ENCODE data around the gene SLC39A13.

The SLC39A13 gene

DNA sequence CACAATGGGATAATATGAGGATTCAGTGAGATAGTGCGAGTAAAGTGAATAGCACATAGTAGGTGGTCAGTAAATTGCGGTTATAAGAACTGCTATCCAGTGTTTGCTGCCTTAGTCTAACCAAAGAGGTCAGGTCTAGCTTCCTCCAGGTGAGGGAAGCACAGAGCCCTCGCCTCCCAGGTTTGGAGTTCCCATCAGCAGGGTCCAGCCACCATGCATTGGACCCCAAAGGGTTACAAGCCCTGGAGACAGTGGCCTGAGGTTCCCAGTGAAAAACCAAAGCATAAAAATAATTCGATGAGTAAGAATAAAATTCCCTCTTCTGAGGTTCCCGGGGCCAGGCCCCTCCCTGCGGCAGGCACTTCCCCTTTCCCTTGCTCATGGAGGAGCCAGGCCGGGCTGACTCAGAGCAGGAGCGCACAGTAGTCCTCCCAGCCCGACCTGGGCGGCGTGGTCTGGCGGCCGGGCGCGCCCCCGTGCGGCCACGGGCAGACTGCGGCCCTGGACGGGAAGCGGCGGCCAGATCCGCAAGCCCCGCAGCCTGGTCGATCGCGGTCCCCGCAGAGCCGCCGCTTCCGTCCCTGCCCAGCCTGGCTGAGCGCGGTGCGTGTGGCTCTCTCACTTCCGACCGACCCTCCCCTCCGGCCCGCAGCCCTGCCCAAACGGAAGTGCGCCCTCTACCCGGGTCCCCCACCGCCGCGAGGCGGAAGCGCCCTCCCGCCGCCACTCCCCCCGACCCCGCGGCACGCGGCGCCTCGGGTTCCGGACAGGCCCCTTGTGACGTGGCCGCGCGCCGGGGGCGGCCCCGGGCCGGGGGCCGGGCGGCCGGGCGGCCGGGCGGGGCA, at the start of gene SLC39A13:
TSS of gene SLC39A13 (plus strand) at position 845 of the 845 bp plus-strand sequence. CDS start 1,505 bp downstream, outside the sequence.
- DNase-seq, result peak; percentile 82

- no peak for DNase-seq
Observed at GRCh38 chr11:47358731-47359051, 49.7 kb upstream of the SLC39A13 start.

- DNase-seq, result no peak
Observed at GRCh38 chr11:47359162-47359561, 49.2 kb upstream of the SLC39A13 start.

DNA sequence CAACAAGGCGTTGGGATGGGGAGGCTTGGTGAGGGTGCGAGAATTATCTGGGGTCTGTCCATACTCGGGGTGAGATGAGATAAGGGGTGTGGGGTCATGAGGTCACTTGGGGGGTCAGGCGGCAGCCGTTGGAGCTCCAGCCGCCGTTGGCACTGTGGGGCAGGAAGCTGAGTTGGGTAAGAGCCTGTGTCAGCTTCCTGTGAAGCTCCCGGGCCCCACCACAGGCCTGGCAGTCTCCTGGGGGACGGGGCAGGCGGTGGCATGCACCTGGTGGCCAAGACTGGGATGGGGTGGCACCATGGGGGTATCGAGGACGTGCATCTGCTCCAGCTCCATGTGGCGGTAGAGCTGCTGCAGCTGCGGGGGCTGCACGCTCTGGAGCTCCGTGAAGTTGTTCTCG, 48.8 kb upstream of the SLC39A13 start:
- no peak for DNase-seq

GRCh38 chr11:47360341-47360740, 48.0 kb upstream of the SLC39A13 start:
- DNase-seq, result no peak

DNA sequence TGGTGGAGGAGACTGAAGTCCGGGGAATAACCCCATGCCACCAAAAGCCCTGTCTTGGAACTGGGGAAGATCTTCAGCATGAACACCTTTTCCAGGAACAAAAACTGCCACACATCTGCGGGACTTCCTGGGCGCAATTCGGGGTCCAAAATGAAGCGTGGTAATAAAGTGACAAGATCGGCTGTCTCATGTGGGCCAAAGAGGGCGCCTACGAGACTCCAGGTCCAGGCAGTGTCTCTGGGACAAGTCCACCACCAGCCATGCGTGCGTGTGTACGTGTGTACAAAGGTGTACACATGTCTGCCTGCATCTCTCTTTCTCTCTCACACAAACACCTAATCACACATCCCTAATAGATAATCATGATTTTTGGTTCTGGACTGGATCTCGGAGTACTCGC, 47.0 kb upstream of the SLC39A13 start:
- no peak for DNase-seq

DNA sequence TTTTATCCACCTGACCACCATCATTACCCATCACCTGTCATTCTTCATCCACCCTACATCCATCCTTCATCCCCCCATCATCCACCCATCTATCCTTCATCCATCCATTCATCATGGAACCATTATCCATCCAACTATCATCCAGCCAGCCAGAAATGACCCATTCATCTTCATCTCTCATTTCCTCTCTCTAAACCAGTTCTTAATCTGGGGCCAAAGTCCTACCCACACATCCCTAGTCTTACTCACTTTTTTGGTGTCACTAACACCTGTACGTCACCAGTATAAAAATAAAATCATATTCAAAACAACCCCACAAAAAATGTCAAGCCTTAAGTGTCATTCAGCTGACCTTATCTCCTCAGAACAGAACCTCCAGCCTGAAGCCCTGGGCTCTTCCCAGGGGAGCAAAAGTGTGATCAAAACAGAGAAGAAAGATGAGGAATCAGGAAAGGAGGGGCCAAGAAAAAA, 42.3 kb upstream of the SLC39A13 start:
- DNase-seq, result no peak

GRCh38 chr11:47369676-47370075, 38.7 kb upstream of the SLC39A13 start:
- DNase-seq, result no peak

DNA sequence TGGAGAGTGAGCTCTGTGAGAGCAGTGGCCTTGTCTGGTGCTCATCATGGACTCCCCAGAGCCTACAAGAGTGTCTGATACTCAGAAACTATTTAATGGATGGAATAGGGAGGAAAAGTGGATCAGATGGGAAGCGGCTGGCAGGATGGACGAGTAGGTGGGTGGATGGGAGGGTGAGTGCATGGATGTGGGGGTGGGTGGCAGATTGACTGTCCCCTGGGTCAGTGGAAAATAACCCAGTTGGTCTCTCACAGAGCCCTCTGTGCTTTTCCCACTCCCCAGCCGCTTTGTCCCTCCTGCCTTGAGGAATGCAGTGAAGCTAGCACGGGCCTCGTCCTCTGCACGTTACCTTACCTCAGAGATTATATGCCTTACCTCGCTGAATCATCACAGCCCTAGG, 36.0 kb upstream of the SLC39A13 start:
- DNase-seq, result no peak

GRCh38 chr11:47373876-47374719, 34.3 kb upstream of the SLC39A13 start:
- peak; percentile 4 for DNase-seq

- no peak for DNase-seq
Observed at GRCh38 chr11:47374720-47375019, 33.7 kb upstream of the SLC39A13 start.

DNA sequence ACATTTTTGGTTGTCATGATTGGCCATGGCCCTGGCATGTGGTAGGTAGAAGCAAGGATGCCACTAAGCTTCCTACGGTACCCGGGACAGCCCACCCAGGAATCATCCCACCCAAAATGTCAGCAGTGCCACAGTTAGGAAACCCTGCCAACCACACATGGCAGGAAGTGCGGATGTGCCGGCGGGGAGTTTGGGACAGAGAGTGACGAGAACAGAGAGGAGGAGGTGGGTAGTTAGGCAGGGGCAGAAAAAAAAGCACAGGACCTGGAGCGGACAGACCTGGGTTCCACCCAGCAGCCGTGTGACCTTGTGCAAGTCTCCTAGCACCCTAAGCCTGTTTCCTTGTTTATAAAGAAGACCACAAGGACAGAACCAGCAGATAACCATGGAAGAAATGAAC, 33.4 kb upstream of the SLC39A13 start:
- no peak for DNase-seq

DNA sequence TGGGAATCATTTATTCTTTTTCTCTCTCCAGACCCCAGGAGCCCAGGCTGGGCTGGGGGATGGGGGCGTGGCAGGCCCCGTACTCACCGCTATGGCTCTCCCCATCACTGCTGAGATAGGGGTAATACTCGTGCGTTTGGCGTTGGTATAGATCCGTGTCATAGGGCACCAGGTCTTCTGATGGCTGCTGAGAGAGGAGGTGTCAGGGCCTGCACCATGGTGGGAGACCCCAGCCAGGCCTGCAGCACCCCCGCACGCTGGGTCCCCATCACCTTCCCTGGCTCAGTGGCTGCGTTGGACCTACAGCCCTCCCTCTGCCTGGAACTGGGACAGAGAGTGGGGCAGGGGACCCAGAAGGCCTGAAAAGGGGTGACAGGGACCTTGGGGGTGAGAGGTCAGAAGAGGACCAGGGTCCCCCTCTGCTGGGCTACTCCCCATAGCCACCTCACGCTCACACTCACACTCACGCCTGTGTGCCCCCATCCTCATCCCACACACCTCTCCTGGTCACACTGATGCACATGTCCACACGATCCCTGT, 32.8 kb upstream of the SLC39A13 start:
- DNase-seq, result no peak

DNA sequence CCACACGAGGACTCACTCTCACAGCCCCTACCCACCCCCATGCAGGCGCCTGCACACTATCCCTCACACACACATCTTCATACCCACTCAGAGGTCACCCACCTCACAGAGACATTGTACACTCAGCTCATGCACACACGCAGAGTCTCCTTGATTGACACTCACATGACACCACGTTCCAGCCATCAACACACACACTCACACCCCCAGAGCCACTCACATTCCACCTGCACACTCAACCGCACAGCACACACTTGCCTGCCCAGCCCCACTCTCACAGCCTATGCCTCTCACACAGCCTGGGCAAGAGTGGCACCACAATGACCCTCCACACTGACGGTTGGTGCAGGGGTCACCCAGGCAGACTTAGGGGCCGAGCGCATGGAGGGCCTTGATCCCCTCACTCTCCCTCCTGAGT, 32.3 kb upstream of the SLC39A13 start:
- no peak for DNase-seq

DNA sequence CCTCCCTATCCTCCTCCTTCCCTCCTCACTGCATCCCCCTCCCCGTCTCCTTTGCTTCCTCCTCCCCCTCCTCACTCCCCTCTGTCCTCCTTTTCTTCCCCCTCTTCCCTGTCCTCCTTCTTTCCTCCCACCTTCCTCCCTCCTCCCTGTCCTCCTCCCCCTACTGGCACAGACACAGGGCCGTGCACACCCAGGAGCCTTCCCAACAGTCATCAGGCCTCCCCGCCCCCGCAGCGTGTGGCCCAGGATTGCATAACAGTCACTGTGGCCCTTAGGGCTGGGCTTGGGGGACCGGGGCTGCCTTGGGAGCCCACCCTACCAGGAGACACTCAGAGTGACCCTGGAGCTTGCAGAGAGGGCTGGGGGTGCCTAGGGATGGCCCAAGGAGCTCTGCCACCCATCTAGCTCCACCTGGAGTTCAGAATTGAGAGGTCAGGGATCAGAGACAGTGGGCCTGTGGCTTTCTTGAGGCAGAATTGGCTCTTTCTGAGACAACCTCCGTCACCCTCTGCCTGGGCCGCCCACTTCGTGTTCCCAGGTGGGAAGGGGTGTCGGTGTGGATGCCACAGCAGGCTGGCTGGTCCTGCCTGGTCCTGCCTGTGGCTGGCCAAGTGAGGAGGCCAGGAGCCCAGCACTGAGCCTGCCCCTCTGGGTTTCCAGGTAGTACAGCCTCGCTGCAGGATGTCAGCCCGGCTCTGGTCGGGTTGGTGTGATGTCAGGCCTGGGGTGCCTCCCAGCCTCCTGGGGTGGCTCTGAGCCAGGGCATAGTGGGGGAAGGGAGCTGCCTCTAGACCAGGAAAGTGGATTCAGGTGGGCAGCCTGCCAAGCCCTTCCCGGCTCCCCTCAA, 31.6 kb upstream of the SLC39A13 start:
- DNase-seq, result no peak

DNA sequence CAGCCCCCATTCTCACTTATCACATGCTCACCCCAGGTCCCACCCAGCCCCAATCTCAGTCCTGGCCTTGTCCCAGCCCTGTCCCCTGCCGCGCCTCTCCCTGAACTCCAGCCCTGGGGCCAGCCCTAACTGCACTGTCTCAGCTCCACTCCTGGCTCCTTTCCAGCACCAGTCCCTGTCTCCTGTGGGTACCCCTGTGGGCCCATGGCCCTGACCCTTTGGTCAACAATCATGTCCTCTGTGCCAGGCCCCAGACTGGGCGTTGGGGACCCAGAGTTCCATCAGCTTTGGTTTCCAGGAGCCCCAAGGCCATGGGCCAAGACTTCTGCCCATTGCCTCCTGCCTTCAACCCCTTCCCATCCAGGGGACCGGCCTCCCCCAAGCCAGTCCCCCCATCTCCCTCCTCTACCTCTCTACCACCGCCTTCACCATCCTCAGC, 30.8 kb upstream of the SLC39A13 start:
- DNase-seq, result no peak

GRCh38 chr11:47378010-47378835, 30.2 kb upstream of the SLC39A13 start, which contains the start of gene SPI1:
Gene SPI1 (minus strand): TSS chr11:47378547. CDS start chr11:47378353, 194 bp downstream.
- DNase-seq, result no peak

DNA sequence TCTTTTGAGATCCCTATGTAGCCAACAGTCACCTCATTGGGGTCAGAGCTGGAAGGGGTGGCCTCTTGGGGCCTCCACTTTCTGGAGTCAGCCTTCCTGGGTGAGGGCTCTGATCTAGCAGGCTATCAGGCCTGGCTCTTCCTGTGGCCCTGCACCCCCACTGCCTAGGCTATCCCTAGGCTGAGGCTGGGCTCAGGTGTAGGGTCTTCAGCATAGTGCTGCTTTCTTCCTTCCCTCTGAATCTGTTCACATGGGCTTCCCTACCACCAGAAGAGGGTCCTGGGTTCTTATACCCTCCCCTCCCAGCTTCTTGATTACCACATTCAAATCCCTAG, 29.6 kb upstream of the SLC39A13 start:
- no peak for DNase-seq

- DNase-seq, result no peak
Observed at GRCh38 chr11:47379317-47379716, 29.1 kb upstream of the SLC39A13 start.

GRCh38 chr11:47380078-47380477, 28.3 kb upstream of the SLC39A13 start:
- no peak for DNase-seq

GRCh38 chr11:47383071-47383470, 25.3 kb upstream of the SLC39A13 start:
- no peak for DNase-seq

GRCh38 chr11:47384498-47384897, 23.9 kb upstream of the SLC39A13 start:
- no peak for DNase-seq

Measured in NCI-H446 treated with DMSO at 0.1 percent for 48 hours (cell line).